Parathyroid adenoma (tissue), 2 donors: ENCODE results near the gene ADGRL3.
"Not testable (repeated sequence)": the region's sequence is repeated elsewhere in the genome, so short reads cannot be mapped to it uniquely, and the experiment has no call there.

ENCODE experiments used
- H2AFZ ChIP-seq: fragments of 300-600 bp; sonication (generic); one replicate; pipeline ENCODE4 v1.7.0; 2017; ENCODE audit warnings: antibody characterized with exemption, mild to moderate bottlenecking
- H3K27ac ChIP-seq: fragments of 300-600 bp; sonication (generic); one replicate; pipeline ENCODE4 v1.7.0; 2017
- H3K27me3 ChIP-seq: fragments of 300-600 bp; sonication (generic); one replicate; pipeline ENCODE4 v1.7.0; 2017; ENCODE audit warnings: low read length; ENCODE audit not compliant: control insufficient read depth, insufficient read depth
- H3K36me3 ChIP-seq: fragments of 300-600 bp; sonication (generic); one replicate; pipeline ENCODE4 v1.7.0; 2017; ENCODE audit warnings: low read length; ENCODE audit not compliant: control insufficient read depth, insufficient read depth
- H3K4me1 ChIP-seq: fragments of 300-600 bp; sonication (generic); one replicate; pipeline ENCODE4 v1.7.0; 2017; ENCODE audit warnings: control low read depth
- H3K4me2 ChIP-seq: fragments of 300-600 bp; sonication (generic); one replicate; pipeline ENCODE4 v1.7.0; 2017; ENCODE audit warnings: low read length
- H3K4me3 ChIP-seq: fragments of 300-600 bp; sonication (generic); one replicate; pipeline ENCODE4 v1.7.0; 2017; ENCODE audit warnings: low read depth, low read length
- H3K79me2 ChIP-seq: fragments of 300-600 bp; sonication (generic); one replicate; pipeline ENCODE4 v1.7.0; 2017; ENCODE audit warnings: control low read depth
- H3K9ac ChIP-seq: fragments of 300-600 bp; sonication (generic); one replicate; pipeline ENCODE4 v1.7.0; 2017; ENCODE audit warnings: mild to moderate bottlenecking
- H3K9me3 ChIP-seq: fragments of 300-600 bp; sonication (generic); one replicate; pipeline ENCODE4 v1.7.0; 2017; ENCODE audit warnings: low read length; ENCODE audit not compliant: control insufficient read depth
- TF ChIP-seq, protein P1 (sequence below): fragments of 300-600 bp; sonication (generic); IDR thresholded peaks from one replicate; pipeline ENCODE4 v1.7.0; 2017; ENCODE audit warnings: antibody characterized with exemption, mild to moderate bottlenecking
- donor health status: primary hyperparathyroidism.

Gene ADGRL3

DNA sequence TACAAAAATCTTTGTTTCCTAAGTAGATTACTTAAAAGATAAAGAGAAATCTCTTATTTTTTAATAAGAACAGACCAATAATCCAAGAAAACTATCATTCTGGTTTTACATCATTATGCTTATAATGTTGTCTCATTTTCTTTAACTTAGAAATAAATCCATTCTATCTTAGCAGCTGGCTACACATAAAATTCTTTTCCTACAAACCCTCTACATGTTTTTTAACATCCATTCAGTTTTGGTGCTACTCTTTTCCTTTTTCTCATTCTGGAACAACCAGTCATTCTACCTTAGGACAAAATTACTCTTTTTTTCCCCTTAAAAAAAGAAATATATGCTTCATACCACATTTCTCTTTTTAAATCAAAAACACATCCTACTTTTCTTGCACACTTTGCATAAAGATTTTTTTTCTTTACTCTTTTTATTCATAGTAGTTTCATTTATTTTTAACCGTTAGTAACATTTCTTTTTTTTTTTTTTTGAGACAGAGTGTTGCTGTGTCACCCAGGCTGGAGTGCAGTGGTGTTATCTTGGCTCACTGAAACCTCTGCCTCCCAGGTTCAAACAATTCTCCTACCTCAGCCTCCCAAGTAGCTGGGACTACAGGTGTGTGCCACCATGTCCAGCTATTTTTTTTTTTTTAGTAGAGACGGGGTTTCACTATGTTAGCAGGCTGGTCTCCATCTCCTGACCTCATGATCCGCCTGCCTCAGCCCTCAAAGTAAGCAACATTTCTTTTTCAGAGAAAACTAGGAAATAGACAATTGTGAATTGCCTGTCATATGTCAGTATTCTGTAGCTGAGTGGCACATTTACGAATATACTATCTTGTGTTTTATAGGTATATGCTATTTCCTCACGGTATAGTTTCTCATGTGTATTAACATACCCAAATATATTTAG is 562.8 kb downstream of the ADGRL3 start:
- TF ChIP-seq, protein P1, sequence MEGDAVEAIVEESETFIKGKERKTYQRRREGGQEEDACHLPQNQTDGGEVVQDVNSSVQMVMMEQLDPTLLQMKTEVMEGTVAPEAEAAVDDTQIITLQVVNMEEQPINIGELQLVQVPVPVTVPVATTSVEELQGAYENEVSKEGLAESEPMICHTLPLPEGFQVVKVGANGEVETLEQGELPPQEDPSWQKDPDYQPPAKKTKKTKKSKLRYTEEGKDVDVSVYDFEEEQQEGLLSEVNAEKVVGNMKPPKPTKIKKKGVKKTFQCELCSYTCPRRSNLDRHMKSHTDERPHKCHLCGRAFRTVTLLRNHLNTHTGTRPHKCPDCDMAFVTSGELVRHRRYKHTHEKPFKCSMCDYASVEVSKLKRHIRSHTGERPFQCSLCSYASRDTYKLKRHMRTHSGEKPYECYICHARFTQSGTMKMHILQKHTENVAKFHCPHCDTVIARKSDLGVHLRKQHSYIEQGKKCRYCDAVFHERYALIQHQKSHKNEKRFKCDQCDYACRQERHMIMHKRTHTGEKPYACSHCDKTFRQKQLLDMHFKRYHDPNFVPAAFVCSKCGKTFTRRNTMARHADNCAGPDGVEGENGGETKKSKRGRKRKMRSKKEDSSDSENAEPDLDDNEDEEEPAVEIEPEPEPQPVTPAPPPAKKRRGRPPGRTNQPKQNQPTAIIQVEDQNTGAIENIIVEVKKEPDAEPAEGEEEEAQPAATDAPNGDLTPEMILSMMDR: no peak
- Histone ChIP-seq H2AFZ (no peak overlapping the region), H3K4me3 (no peak overlapping the region), H3K9me3 (no peaks in the 10 kb centered on the region), H3K4me2 (no peak overlapping the region), H3K27me3 (no peaks in the 10 kb centered on the region), H3K9ac (no peak overlapping the region), H3K79me2 (no peaks in the 10 kb centered on the region), H3K4me1 (no peaks in the 10 kb centered on the region), H3K36me3 (no peaks in the 10 kb centered on the region), H3K27ac (no peak overlapping the region)

DNA sequence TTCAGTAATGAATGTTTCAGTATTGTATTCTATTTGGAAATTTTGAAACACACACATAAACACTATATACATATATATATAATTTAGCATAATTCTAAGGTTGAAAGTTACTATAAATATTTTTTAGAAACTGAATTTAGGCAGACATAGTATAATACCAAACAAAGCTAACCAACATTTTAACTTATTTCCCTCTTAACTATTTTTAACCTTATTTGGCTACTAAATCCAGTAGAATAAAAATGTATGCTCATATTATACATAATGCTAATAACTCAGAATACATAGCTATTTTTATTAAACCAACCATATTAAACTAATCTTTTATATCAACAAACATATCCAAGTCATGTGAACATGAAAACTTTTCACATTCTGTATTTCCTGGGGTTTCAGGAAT is 563.6 kb downstream of the ADGRL3 start:
- Histone ChIP-seq H3K27me3 (no peaks in the 10 kb centered on the region), H3K4me2 (no peak overlapping the region), H3K27ac (no peak overlapping the region), H3K9ac (no peak overlapping the region), H3K79me2 (no peaks in the 10 kb centered on the region), H3K4me1 (no peaks in the 10 kb centered on the region), H3K9me3 (no peaks in the 10 kb centered on the region), H3K36me3 (no peaks in the 10 kb centered on the region), H2AFZ (no peak overlapping the region), H3K4me3 (no peak overlapping the region)
- TF ChIP-seq, protein P1: no peak

DNA sequence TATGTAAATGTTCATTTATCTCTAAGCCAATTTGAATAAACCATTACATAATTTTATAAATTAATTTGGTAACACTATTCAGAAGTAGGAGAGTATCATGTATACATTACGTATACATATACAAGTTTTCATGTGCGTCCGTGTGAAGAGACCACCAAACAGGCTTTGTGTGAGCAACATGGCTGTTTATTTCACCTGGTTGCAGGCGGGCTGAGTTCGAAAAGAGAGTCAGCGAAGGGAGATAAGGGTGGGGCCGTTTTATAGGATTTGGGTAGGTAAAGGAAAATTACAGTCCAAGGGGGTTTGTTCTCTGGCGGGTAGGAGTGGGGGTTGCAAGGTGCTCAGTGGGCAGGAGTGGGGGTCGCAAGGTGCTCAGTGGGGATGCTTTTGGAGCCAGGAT is 564.0 kb downstream of the ADGRL3 start:
- H3K36me3 ChIP-seq, H3K4me2 ChIP-seq, H3K9ac ChIP-seq, H3K9me3 ChIP-seq, H3K27ac ChIP-seq, H3K4me3 ChIP-seq, H3K4me1 ChIP-seq, H2AFZ ChIP-seq, H3K79me2 ChIP-seq, H3K27me3 ChIP-seq: not testable (repeated sequence)

DNA sequence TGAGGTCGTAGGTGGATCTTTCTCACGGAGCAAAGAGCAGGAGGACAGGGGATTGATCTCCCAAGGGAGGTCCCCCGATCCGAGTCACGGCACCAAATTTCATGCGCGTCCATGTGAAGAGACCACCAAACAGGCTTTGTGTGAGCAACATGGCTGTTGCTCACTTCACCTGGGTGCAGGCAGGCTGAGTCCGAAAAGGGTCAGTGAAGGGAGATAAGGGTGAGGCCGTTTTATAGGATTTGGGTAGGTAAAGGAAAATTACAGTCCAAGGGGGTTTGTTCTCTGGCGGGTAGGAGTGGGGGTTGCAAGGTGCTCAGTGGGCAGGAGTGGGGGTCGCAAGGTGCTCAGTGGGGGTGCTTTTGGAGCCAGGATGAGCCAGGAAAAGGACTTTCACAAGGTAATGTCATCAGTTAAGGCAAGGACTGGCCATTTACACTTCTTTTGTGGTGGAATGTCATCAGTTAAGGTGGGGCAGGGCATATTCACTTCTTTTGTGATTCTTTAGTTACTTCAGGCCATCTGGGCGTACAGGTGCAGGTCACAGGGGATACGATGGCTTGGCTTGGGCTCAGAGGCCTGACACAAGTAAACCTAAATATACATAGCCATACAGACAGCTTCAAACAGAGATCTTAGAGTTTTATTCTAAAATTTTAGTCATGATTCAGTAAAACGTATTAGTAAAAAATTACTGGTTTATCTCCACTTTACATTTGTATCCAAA is 569.5 kb downstream of the ADGRL3 start:
- not testable (repeated sequence) for H3K9me3 ChIP-seq, H3K4me3 ChIP-seq, H3K9ac ChIP-seq, H2AFZ ChIP-seq, H3K36me3 ChIP-seq, H3K4me2 ChIP-seq, H3K4me1 ChIP-seq, H3K27me3 ChIP-seq, H3K79me2 ChIP-seq, H3K27ac ChIP-seq

DNA sequence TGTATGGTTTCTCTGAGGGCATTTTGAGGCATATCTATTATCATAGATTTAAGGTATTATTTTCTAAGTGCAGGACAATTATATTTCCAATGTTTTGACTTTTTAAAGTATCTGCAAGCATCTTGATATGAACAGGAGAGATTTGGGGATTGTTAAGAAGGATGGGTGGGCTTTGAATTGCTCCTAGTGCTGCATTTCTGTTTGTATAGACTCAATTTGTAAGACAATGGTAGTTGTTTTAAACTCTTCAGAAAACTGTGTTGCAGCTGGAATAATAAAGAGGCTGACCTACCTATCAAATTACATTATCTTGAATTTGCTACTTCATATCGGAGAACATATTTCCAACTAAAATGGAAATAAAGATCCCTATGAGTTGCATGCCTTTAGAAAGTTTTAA is 570.3 kb downstream of the ADGRL3 start:
- Histone ChIP-seq H3K9me3 (no peaks in the 10 kb centered on the region), H3K36me3 (no peaks in the 10 kb centered on the region), H3K4me1 (no peaks in the 10 kb centered on the region), H3K4me3 (no peak overlapping the region), H3K79me2 (no peaks in the 10 kb centered on the region), H3K4me2 (no peak overlapping the region), H3K9ac (no peak overlapping the region), H3K27me3 (no peaks in the 10 kb centered on the region), H2AFZ (no peak overlapping the region), H3K27ac (no peak overlapping the region)
- TF ChIP-seq, protein P1: no peak
